Measurements from ENCODE around the gene CLEC2L.

The CLEC2L gene

DNA sequence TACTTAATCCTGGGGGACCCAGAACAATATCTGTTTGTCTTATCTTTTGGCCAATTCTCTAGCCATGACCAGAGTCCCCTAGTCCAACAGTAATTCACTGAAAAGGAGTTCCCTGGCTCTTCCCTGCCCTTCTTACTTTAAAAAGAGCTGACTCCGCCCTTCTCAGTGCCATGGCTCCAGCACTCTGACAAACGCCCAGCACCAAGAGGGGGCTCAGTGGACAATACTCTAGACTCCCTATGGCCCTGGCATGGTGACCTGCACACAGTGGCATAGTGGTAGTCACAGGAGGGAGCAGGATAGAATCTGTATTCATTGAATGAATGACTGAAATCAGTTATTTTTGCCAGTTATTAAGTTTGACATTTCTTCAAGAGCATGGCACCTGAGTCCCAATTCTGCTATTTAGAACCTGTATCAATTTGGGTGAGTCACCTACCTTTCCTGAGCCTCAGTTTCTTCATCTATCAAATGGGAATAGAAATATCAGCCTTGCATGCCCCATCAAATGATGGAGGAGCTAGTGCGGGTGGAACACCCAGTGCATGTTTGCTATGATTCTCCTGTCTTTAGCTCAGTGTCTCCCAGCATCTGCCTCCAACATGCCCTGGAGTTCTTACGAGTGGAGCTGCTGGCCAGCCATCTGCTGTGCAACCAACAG is 69.4 kb downstream of the CLEC2L start:
- H2BK120ac ChIP-seq (ENCODE audit: low read depth, low read length): no peak overlapping the region
- H2AFZ ChIP-seq (ENCODE audit: low read depth, low read length): no peak overlapping the region
- WGBS: 95% methylated on average over 4 of the region's 4 CpGs

DNA sequence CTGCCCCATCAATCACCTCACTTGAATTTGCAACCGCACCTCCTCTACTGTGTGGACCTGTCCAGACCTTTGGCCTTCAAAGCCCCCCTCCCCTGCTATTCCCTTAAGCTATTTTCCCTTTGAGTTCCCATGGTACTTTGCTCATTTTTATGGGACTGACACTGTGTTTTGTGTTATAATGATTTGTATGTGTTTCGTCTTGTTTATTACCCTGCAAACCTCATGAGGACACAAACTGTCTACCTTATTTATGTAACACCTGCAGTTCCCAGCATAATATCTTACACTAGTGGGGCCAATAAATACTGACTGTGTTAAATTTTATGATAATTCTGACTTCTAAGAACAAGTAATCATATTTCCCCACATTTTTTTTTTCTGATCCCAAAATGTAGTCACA is 70.6 kb downstream of the CLEC2L start:
- H2BK12ac ChIP-seq (ENCODE audit: low read length in 2 of 2): no peak overlapping the region
- no peak overlapping the region for H3K23ac ChIP-seq (ENCODE audit: low read length in 2 of 2)
- H2AK5ac ChIP-seq (ENCODE audit: low read length, severe bottlenecking): no peak overlapping the region
- peaks cover 4% of the 10 kb centered on the region for H3K4me1 ChIP-seq (ENCODE audit: control insufficient read depth, insufficient read depth, low read depth, low read length)
- no peak overlapping the region for H4K8ac ChIP-seq (ENCODE audit: low read length)
- DNase-seq: no peak
- no peak overlapping the region for H3K14ac ChIP-seq (ENCODE audit: low read length in 2 of 2)
- no peak overlapping the region for H2BK15ac ChIP-seq (ENCODE audit: low read depth, poor library complexity, severe bottlenecking)
- H3K9me3 ChIP-seq (ENCODE audit: control insufficient read depth, low read length): no peaks in the 10 kb centered on the region
- H3K79me1 ChIP-seq (replicated peaks; ENCODE audit: low read length, poor library complexity, severe bottlenecking): peaks cover 38% of the 10 kb centered on the region
- no peak overlapping the region for H3K4ac ChIP-seq (ENCODE audit: low read depth in 1 of 2, low read length in 2 of 2)
- no peak overlapping the region for H4K91ac ChIP-seq (ENCODE audit: low read length)
- no peak overlapping the region for H3K18ac ChIP-seq (ENCODE audit: low read depth in 1 of 2, low read length in 2 of 2)
- peaks cover 57 to 93% of the 10 kb centered on the region in 2 experiments for H3K36me3 ChIP-seq (ENCODE audit: control insufficient read depth in 1 of 2, insufficient read depth in 2 of 2, low read depth in 1 of 2, low read length in 2 of 2)
- no peak overlapping the region for H2BK5ac ChIP-seq (ENCODE audit: low read depth, low read length, poor library complexity, severe bottlenecking)
- 100% methylated on average over 1 of the region's 2 CpGs for WGBS
- no peak overlapping the region for H3K4me2 ChIP-seq (ENCODE audit: low read length, poor library complexity, severe bottlenecking)
- no peaks in the 10 kb centered on the region for H3K27me3 ChIP-seq (ENCODE audit: control insufficient read depth in 1 of 2, insufficient read depth in 1 of 2, low read length in 2 of 2)
- H3K27ac ChIP-seq (ENCODE audit: low read length, poor library complexity, severe bottlenecking): no peak overlapping the region
- H3K4me3 ChIP-seq (ENCODE audit: insufficient read depth in 1 of 2, low read depth in 1 of 2, low read length in 2 of 2): no peak overlapping the region
- H2AFZ ChIP-seq (ENCODE audit: low read depth, low read length): no peak overlapping the region
- no peak overlapping the region for H3K9ac ChIP-seq (ENCODE audit: low read length)
- H2BK120ac ChIP-seq (ENCODE audit: low read depth, low read length): no peak overlapping the region

More for the DNA sequence above, 69.4 kb downstream of the CLEC2L start:
- H3K4me2 ChIP-seq (ENCODE audit: low read length, poor library complexity, severe bottlenecking): no peak overlapping the region
- no peak overlapping the region for H2BK5ac ChIP-seq (ENCODE audit: low read depth, low read length, poor library complexity, severe bottlenecking)
- H3K9me3 ChIP-seq (ENCODE audit: control insufficient read depth, low read length): no peaks in the 10 kb centered on the region
- no peak overlapping the region for H3K4ac ChIP-seq (ENCODE audit: low read depth in 1 of 2, low read length in 2 of 2)
- H3K27ac ChIP-seq (ENCODE audit: low read length, poor library complexity, severe bottlenecking): no peak overlapping the region
- H3K18ac ChIP-seq (ENCODE audit: low read depth in 1 of 2, low read length in 2 of 2): no peak overlapping the region
- no peak overlapping the region for H3K4me3 ChIP-seq (ENCODE audit: insufficient read depth in 1 of 2, low read depth in 1 of 2, low read length in 2 of 2)
- no peak overlapping the region for H4K8ac ChIP-seq (ENCODE audit: low read length)
- H2AK5ac ChIP-seq (ENCODE audit: low read length, severe bottlenecking): no peak overlapping the region
- H3K9ac ChIP-seq (ENCODE audit: low read length): no peak overlapping the region
- H3K23ac ChIP-seq (ENCODE audit: low read length in 2 of 2): no peak overlapping the region
- H3K14ac ChIP-seq (ENCODE audit: low read length in 2 of 2): no peak overlapping the region
- H4K91ac ChIP-seq (ENCODE audit: low read length): no peak overlapping the region
- peaks cover 5% of the 10 kb centered on the region for H3K4me1 ChIP-seq (ENCODE audit: control insufficient read depth, insufficient read depth, low read depth, low read length)
- no peak for DNase-seq
- peaks cover 36% of the 10 kb centered on the region for H3K79me1 ChIP-seq (replicated peaks; ENCODE audit: low read length, poor library complexity, severe bottlenecking)
- no peak overlapping the region for H2BK12ac ChIP-seq (ENCODE audit: low read length in 2 of 2)
- peaks cover 65 to 82% of the 10 kb centered on the region in 2 experiments for H3K36me3 ChIP-seq (ENCODE audit: control insufficient read depth in 1 of 2, insufficient read depth in 2 of 2, low read depth in 1 of 2, low read length in 2 of 2)
- H3K27me3 ChIP-seq (ENCODE audit: control insufficient read depth in 1 of 2, insufficient read depth in 1 of 2, low read length in 2 of 2): no peaks in the 10 kb centered on the region
- H2BK15ac ChIP-seq (ENCODE audit: low read depth, poor library complexity, severe bottlenecking): no peak overlapping the region
